OCI-LY7 (cell line): ENCODE measurements around the gene RCAN3.

Experiments
- CTCF ChIP-seq: fragments of 200-600 bp; sonication (generic); conservative IDR thresholded peaks from 2 replicates; pipeline ENCODE4 v1.5.1; 2014; ENCODE audit warnings: mild to moderate bottlenecking, antibody characterized with exemption, low read length, moderate library complexity, mixed read lengths
- EZH2phosphoT487 ChIP-seq: fragments of 200-600 bp; sonication (generic); IDR thresholded peaks from 2 replicates; pipeline ENCODE4 v1.6.1; 2018; ENCODE audit warnings: low read depth, borderline replicate concordance, mild to moderate bottlenecking, mixed run types, antibody characterized with exemption, low read length, moderate library complexity, mixed read lengths

GRCh38 chr1:24560361-24560760, 57.7 kb downstream of the RCAN3 start:
- TF ChIP-seq CTCF = no peak
- TF ChIP-seq EZH2phosphoT487 = no peak
